Panc1 (cell line): ENCODE results near the gene TSHR. TPM values are rescaled to one million over a fixed set of nuclear protein-coding genes. Genes with fewer than 3 reads are reported as not detected.

Experiments
- ATAC-seq: fragments of 200-7000 bp; cut with Tn5 transposase; 2 replicates; pipeline ENCODE4 v1.9.1; 2020; ENCODE audit warnings: mild to moderate bottlenecking, moderate library complexity
- BruUV-seq: library from RNA; stranded (reverse); fragments of 400-500 nt; replicated peaks from 2 replicates; lab custom pipeline; 2021; lab: Mats Ljungman, UMichigan
- CTCF ChIA-PET: fragments of 300-600 bp; sonication (Branson Sonifier 250); formaldehyde crosslinking; loops from one replicate; lab custom pipeline; 2022; ENCODE audit warnings: antibody characterized with exemption; lab: Charles Lee
- POLR2A ChIA-PET: fragments of 300-600 bp; sonication (Branson Sonifier 250); formaldehyde crosslinking; loops from one replicate; lab custom pipeline; 2022; ENCODE audit warnings: antibody characterized with exemption; lab: Charles Lee
- DNase-seq: peaks from one replicate; pipeline ENCODE4 v3.0.0-alpha.2; 2010; ENCODE audit warnings: low read depth, low spot score
- H3K27ac ChIP-seq: 2 replicates; pipeline ENCODE4 v1.5.1; 2011; ENCODE audit warnings: mild to moderate bottlenecking, low read length, inconsistent platforms
- H3K27me3 ChIP-seq: fragments of 200-500 bp; sonication (Bioruptor generic); 2 replicates; pipeline ENCODE4 v1.6.0; 2014; ENCODE audit warnings: low read length, inconsistent platforms; ENCODE audit not compliant: control insufficient read depth, insufficient read depth
- H3K36me3 ChIP-seq: fragments of 200-500 bp; sonication (Bioruptor generic); 2 replicates; pipeline ENCODE4 v1.5.1; 2014; ENCODE audit warnings: inconsistent platforms, mild to moderate bottlenecking, low read length, moderate library complexity; ENCODE audit not compliant: control insufficient read depth, insufficient read depth
- H3K4me1 ChIP-seq: 2 replicates; pipeline ENCODE4 v1.5.1; 2011; ENCODE audit warnings: inconsistent platforms, mild to moderate bottlenecking, low read length, moderate library complexity; ENCODE audit not compliant: control insufficient read depth, insufficient read depth
- H3K4me3 ChIP-seq, 2 experiments: 2 replicates each; pipeline ENCODE4 v1.5.1; 2011 to 2012; ENCODE audit warnings: low read depth in 2 of 2, low read length in 2 of 2, mild to moderate bottlenecking in 2 of 2, inconsistent platforms in 1 of 2, moderate library complexity in 1 of 2
- H3K9me3 ChIP-seq: fragments of 200-500 bp; sonication (Bioruptor generic); 2 replicates; pipeline ENCODE4 v1.5.1; 2014; ENCODE audit warnings: low read depth, mild to moderate bottlenecking, inconsistent platforms, low read length, moderate library complexity; ENCODE audit not compliant: control insufficient read depth, insufficient read depth
- POLR2AphosphoS5 ChIP-seq: IDR thresholded peaks from 2 replicates; pipeline ENCODE4 v1.6.1; 2012; ENCODE audit warnings: mild to moderate bottlenecking, low read depth, low read length, moderate library complexity
- REST ChIP-seq, 2 experiments: IDR thresholded peaks; 2 replicates each; pipeline ENCODE4 v1.6.1; 2011 to 2012; ENCODE audit warnings: low read depth in 2 of 2, control low read depth in 1 of 2, low read length in 1 of 2, mild to moderate bottlenecking in 1 of 2, moderate library complexity in 1 of 2; ENCODE audit not compliant: insufficient read depth in 1 of 2
- SIN3A ChIP-seq: IDR thresholded peaks from 2 replicates; pipeline ENCODE4 v1.6.1; 2012; ENCODE audit warnings: low read depth, mild to moderate bottlenecking, low read length, moderate library complexity, borderline replicate concordance; ENCODE audit not compliant: insufficient read depth
- TCF7L2 ChIP-seq: IDR thresholded peaks from 2 replicates; pipeline ENCODE4 v1.6.1; 2011; ENCODE audit warnings: mild to moderate bottlenecking, low read depth, low read length, inconsistent platforms
- in situ Hi-C: cut with HindIII; loops from 2 replicates; pipeline ENCODE4 v1.10.0; 2016; ENCODE audit warnings: low sequenced_read_pairs, low pct_unique_long_range_greater_than_20kb
- intact Hi-C: fragments of 100-400 bp; cut with micrococcal nuclease; formaldehyde crosslinking; loops from one replicate; pipeline ENCODE4 v1.10.0; 2022; ENCODE audit not compliant: unreplicated experiment
- total RNA-seq: library from RNA; stranded (reverse); gene quantifications from one replicate; pipeline ENCODE4 v1.2.1, GENCODE V29; 2021; ENCODE audit not compliant: unreplicated experiment
- TF ChIP-seq, protein P1 (sequence below): fragments of 450-650 bp; IDR thresholded peaks from 2 replicates; pipeline ENCODE4 v1.5.1; 2017; ENCODE audit warnings: mild to moderate bottlenecking

Gene TSHR
- total RNA-seq, 1 experiment from 2014 or later, result not detected

- Histone ChIP-seq H3K4me1 (no peaks in the 10 kb centered on the region), H3K27me3 (no peaks in the 10 kb centered on the region; the same call in 1 of the 2 replicates), H3K4me3 (no peak overlapping the region), H3K36me3 (no peaks in the 10 kb centered on the region), H3K27ac (no peak overlapping the region), H3K9me3 (no peaks in the 10 kb centered on the region)
- ChIA-PET CTCF (no interaction called here), POLR2A (no interaction called here)
- intact Hi-C loops (no loop called here), in situ Hi-C loops (no loop called here)
- no peak for TF ChIP-seq REST (IDR thresholded peaks at IDR 0.05; ENCODE audit: insufficient read depth in 1 of 2, low read depth in 2 of 2, low read length in 1 of 2)
- TF ChIP-seq, protein P1, sequence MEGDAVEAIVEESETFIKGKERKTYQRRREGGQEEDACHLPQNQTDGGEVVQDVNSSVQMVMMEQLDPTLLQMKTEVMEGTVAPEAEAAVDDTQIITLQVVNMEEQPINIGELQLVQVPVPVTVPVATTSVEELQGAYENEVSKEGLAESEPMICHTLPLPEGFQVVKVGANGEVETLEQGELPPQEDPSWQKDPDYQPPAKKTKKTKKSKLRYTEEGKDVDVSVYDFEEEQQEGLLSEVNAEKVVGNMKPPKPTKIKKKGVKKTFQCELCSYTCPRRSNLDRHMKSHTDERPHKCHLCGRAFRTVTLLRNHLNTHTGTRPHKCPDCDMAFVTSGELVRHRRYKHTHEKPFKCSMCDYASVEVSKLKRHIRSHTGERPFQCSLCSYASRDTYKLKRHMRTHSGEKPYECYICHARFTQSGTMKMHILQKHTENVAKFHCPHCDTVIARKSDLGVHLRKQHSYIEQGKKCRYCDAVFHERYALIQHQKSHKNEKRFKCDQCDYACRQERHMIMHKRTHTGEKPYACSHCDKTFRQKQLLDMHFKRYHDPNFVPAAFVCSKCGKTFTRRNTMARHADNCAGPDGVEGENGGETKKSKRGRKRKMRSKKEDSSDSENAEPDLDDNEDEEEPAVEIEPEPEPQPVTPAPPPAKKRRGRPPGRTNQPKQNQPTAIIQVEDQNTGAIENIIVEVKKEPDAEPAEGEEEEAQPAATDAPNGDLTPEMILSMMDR, result no peak
- no TSS peak for BruUV-seq
- DNase-seq (no peak), ATAC-seq (no peak)
Observed at GRCh38 chr14:81023095-81023710, 67.8 kb downstream of the TSHR start.

DNA sequence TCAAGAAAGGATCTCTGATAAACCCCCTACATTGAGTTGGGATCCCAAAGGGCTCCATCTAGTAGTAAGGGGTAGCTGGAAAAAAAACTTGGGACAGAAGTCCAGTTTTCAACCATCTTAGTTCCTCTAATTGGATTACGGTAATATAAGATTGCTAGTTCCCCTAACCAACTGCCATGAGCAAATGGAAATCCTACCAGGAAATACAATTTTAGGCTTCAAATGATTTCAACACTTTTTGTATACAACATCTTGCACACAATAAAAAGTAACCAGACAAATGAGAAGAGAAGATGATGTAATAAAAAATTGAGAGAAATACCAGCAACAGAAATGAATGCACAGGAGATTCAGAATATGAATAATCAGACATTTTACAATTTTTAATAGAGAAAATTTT, 73.0 kb downstream of the TSHR start:
- Histone ChIP-seq H3K9me3 (no peaks in the 10 kb centered on the region), H3K27me3 (no peaks in the 10 kb centered on the region), H3K27ac (no peak overlapping the region), H3K4me1 (no peaks in the 10 kb centered on the region), H3K36me3 (no peaks in the 10 kb centered on the region), H3K4me3 (no peak overlapping the region)
- ChIA-PET CTCF (no interaction called here), POLR2A (no interaction called here)
- no TSS peak for BruUV-seq
- in situ Hi-C loops (no loop called here), intact Hi-C loops (no loop called here)
- DNase-seq (no peak), ATAC-seq (no peak)
- TF ChIP-seq TCF7L2 (no peak), POLR2AphosphoS5 (no peak), REST (IDR thresholded peaks at IDR 0.05; ENCODE audit: insufficient read depth in 1 of 2, low read depth in 2 of 2, low read length in 1 of 2) (no peak), SIN3A (no peak)
- TF ChIP-seq, protein P1, result no peak
